Astrocyte of the cerebellum (primary cell): ENCODE results near the gene PICK1.

Experiments used
- DNase-seq: peaks from one replicate; pipeline ENCODE4 v3.0.0-alpha.2; 2011; ENCODE audit warnings: low read depth
- H3K4me3 ChIP-seq: 2 replicates; pipeline ENCODE4 v1.5.1; 2011; ENCODE audit warnings: mild to moderate bottlenecking, low read depth, low read length, moderate library complexity
- CTCF ChIP-seq: IDR thresholded peaks from 2 replicates; pipeline ENCODE4 v1.5.1; 2012; ENCODE audit warnings: low read length, low read depth, moderate library complexity, mild to moderate bottlenecking; ENCODE audit errors: missing control alignments
- in situ Hi-C: cut with HindIII; loops from 2 replicates; pipeline ENCODE4 v1.10.0; 2017; ENCODE audit warnings: low sequenced_read_pairs

PICK1 gene

DNA sequence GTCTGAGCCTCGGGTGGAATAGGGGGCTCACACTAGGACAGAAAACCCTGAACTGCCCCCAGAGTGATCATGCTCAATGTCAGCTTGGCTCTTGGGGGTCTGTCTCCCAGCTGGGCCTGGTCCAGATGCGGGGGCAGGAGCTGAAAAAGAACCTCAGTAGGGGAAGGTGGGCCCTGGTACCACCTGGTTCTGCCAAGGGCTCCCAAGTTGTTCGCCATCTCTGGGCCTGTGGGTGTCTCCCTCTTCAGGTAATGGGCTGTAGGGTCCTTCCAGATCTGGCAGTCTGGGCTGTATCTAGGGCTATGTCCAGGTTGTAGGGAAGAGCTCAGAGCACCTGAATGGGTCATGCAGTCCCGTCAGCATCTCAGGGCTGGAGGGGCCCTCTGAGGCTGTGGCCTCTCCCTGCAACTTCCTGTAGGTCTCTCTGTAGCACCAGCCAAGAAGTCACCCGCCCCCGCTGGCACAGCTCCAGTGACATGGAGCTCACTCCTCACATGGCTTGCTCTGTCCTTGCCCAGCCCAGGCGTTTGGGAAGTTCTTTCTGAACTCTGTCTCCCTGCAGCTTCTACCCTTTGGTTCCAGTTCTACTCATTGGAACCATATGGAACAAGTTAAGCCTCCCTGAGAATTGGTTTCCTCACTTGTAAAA, 39.8 kb upstream of the PICK1 start:
- no peak overlapping the region for H3K4me3 ChIP-seq
- in situ Hi-C loops, result no loop called here
- no peak for DNase-seq
- peak; percentile 17 for TF ChIP-seq CTCF

- no peak for DNase-seq
- TF ChIP-seq CTCF, result no peak
- in situ Hi-C loops, result no loop called here
Observed at GRCh38 chr22:38017939-38018885, 39.0 kb upstream of the PICK1 start.

GRCh38 chr22:38018938-38019827, 38.0 kb upstream of the PICK1 start:
- no peak for TF ChIP-seq CTCF
- DNase-seq, result no peak
- H3K4me3 ChIP-seq, result no peak overlapping the region
- in situ Hi-C loops, result no loop called here

More at GRCh38 chr22:38017939-38018885, 39.0 kb upstream of the PICK1 start:
- no peak overlapping the region for H3K4me3 ChIP-seq

- no peak for DNase-seq
- in situ Hi-C loops, result no loop called here
- no peak for TF ChIP-seq CTCF
Observed at GRCh38 chr22:38021206-38021605, 36.0 kb upstream of the PICK1 start.

DNA sequence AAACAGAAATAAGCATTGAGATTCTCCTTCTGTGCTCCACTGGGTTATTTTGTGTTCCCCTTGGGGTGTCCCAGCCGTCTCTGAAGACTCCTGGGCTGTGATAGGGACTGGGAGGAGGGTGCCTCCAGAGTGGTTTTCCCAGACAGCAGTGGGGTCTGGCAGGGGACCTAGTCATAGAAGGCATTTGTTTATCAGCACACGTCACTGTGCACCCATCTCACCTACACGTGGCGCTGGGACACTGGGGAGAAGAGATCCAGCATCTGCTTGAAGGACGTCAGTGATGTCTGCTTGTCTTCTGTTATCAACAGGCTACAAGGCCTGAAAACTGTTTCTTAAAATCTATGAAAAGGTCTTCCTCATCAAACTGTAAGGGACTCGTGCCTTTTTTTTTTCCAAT, 34.2 kb upstream of the PICK1 start:
- no peak overlapping the region for H3K4me3 ChIP-seq
- in situ Hi-C loops, result no loop called here
- TF ChIP-seq CTCF, result no peak
- no peak for DNase-seq

More at GRCh38 chr22:38021206-38021605, 36.0 kb upstream of the PICK1 start:
- no peak overlapping the region for H3K4me3 ChIP-seq

- no peak for TF ChIP-seq CTCF
- DNase-seq, result no peak
- in situ Hi-C loops, result no loop called here
- H3K4me3 ChIP-seq, result no peak overlapping the region
Observed at GRCh38 chr22:38025514-38025913, 31.7 kb upstream of the PICK1 start.
